Bronchial epithelial cell (primary cell): ENCODE measurements around the gene FBLN5. TPM values are rescaled to one million over a fixed set of nuclear protein-coding genes. Genes with fewer than 3 reads are reported as not detected.
A peak's percentile ranks its signal among the peaks of the same experiment; 100 is the strongest.
"Not testable (repeated sequence)": the region's sequence is repeated elsewhere in the genome, so short reads cannot be mapped to it uniquely, and the experiment has no call there.

Experiments used
- DNase-seq: peaks from one replicate; pipeline ENCODE4 v3.0.0-alpha.2; 2010; ENCODE audit warnings: low read depth
- FAIRE-seq: peaks from 2 replicates; lab custom pipeline; 2011; peaks lifted over from hg19 to GRCh38; lab: Jason Lieb, UNC
- H3K27me3 ChIP-seq: 2 replicates; pipeline ENCODE4 v1.5.1; 2011; ENCODE audit warnings: low read length; ENCODE audit not compliant: control insufficient read depth, insufficient read depth
- H3K36me3 ChIP-seq: 2 replicates; pipeline ENCODE4 v1.5.1; 2011; ENCODE audit warnings: low read length; ENCODE audit not compliant: control insufficient read depth, insufficient read depth
- H3K4me3 ChIP-seq: 2 replicates; pipeline ENCODE4 v1.5.1; 2011; ENCODE audit warnings: mild to moderate bottlenecking, low read depth, low read length, control low read depth
- total RNA-seq: library from RNA; depleted of rRNA; stranded (reverse); fragments of >200 nt; gene quantifications from 2 replicates; pipeline ENCODE4 v1.2.1, GENCODE V29; 2014
- TF ChIP-seq, protein P1 (sequence below): IDR thresholded peaks from 2 replicates; pipeline ENCODE4 v1.5.1; 2011; ENCODE audit warnings: mild to moderate bottlenecking, moderate library complexity, low read length, control low read depth, inconsistent platforms; ENCODE audit not compliant: insufficient read depth, severe bottlenecking

Gene FBLN5
- total RNA-seq, 1 donor from 2014 or later: 0.26 TPM

DNA sequence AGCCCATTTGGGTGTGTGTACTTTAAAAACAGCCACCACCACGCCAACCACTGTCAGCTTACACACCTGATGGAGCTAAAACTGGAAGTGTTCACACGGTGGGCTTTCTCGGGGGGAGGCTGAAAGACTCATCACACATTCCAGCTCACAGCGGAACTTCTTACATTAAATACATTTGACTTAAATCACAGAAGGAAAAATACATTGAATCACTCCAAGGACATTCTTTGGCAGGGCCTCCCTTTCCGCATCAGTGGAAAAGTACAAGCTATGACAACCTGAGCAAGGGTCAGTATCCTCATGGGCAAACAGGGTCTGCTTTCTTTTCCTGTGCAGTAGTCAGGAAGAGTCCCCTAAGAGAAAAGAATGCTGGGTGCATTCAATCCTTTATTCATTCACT is 49.1 kb downstream of the FBLN5 start:
- H3K27me3 ChIP-seq: peaks cover 2% of the 10 kb centered on the region
- TF ChIP-seq, protein P1, sequence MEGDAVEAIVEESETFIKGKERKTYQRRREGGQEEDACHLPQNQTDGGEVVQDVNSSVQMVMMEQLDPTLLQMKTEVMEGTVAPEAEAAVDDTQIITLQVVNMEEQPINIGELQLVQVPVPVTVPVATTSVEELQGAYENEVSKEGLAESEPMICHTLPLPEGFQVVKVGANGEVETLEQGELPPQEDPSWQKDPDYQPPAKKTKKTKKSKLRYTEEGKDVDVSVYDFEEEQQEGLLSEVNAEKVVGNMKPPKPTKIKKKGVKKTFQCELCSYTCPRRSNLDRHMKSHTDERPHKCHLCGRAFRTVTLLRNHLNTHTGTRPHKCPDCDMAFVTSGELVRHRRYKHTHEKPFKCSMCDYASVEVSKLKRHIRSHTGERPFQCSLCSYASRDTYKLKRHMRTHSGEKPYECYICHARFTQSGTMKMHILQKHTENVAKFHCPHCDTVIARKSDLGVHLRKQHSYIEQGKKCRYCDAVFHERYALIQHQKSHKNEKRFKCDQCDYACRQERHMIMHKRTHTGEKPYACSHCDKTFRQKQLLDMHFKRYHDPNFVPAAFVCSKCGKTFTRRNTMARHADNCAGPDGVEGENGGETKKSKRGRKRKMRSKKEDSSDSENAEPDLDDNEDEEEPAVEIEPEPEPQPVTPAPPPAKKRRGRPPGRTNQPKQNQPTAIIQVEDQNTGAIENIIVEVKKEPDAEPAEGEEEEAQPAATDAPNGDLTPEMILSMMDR: no peak
- DNase-seq (no peak), FAIRE-seq (no peak)
- no peak overlapping the region for H3K4me3 ChIP-seq
- H3K36me3 ChIP-seq: no peaks in the 10 kb centered on the region

- H3K27me3 ChIP-seq, FAIRE-seq, DNase-seq, H3K4me3 ChIP-seq, H3K36me3 ChIP-seq: not testable (repeated sequence)
These were observed 49.8 kb downstream of the FBLN5 start for GRCh38 chr14:91897716-91898115.

DNA sequence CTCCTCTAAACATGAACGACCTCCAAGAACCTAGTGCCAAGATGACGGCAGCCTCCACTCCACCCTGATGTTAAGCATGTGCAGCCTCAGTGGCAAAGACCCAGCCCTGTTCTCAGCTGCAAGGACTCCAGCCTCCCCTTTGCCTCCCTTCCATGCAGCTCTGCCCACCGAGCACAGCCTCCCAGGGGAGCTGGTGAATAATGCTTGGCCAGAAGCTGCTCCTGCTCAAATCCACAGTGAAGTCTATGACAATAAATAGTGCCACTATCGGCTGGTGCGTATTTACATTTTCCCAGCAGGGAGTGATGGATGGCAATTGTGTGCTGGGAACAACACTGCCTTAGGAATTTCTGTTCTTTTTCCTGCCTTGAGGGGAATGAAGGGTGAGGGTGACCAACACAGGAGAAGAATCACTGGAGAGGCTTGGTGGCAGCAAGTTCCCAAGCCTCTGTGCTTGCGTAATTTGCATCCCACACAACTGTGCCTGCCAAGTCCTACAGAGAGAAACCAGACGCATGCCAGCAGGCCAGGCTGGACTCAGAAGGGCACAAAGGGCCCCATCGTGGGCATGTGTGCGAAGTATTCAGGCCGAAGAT is 50.3 kb downstream of the FBLN5 start:
- Histone ChIP-seq H3K4me3 (no peak overlapping the region), H3K36me3 (no peaks in the 10 kb centered on the region), H3K27me3 (peaks cover 2% of the 10 kb centered on the region)
- TF ChIP-seq, protein P1: no peak
- FAIRE-seq (no peak), DNase-seq (peak; percentile 12)

DNA sequence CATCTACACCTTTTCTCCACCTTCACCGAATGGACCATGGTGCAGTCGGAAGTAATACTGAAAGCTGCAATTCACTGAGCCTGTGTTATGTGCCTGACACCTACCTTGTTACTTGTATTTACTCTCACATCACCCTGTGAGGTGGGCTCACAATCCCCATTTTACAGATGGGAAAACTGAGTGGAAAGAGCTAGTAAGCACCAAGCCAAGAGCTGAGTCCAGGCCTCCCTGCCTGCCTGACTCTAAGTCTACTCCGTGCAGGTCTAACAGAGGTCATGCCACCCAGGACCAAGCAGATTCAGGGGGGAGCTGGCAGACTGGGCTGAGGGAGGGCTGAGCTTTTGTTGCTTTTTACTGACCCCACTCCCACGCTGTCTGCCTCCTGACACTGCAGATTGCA is 51.1 kb downstream of the FBLN5 start:
- TF ChIP-seq, protein P1: no peak

DNA sequence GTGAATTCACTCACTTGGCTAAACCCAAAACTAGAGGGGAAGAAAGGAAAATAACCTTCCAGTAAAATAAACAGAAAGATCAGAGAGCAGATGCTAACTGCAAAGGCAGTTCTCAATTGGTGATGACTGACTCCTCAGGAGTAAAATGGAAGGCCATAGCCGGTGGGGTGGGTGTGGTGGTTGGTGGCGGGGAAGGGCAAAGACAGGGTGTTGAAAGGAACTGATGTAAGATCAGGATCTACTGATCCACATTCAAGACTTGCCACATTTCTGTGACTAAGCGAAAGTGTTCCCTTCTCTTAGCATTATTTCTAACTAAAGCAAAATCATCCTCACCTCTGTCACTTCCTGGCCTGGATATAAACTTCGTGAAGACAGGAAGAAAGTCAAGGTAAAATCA is 53.8 kb downstream of the FBLN5 start:
- Histone ChIP-seq H3K36me3 (no peaks in the 10 kb centered on the region), H3K27me3 (peaks cover 2% of the 10 kb centered on the region), H3K4me3 (no peak overlapping the region)
- peak; percentile 30 for DNase-seq
- no peak for FAIRE-seq
- TF ChIP-seq, protein P1: no peak

More for the DNA sequence above, 51.1 kb downstream of the FBLN5 start:
- Histone ChIP-seq H3K27me3 (peaks cover 2% of the 10 kb centered on the region), H3K4me3 (no peak overlapping the region), H3K36me3 (no peaks in the 10 kb centered on the region)
- DNase-seq (no peak), FAIRE-seq (no peak)

GRCh38 chr14:91893007-91893406 is 54.5 kb downstream of the FBLN5 start:
- Histone ChIP-seq H3K27me3 (peaks cover 2% of the 10 kb centered on the region), H3K4me3 (no peak overlapping the region), H3K36me3 (no peaks in the 10 kb centered on the region)
- FAIRE-seq (no peak), DNase-seq (no peak)
- TF ChIP-seq, protein P1: peak; percentile 45
